Activated naive CD4-positive, alpha-beta T cell treated with anti-CD3 and anti-CD28 coated beads, Interleukin-2, amount 50 U/mL, for 24 hours (primary cell): ENCODE measurements around the gene C1QTNF9.
"Not testable (repeated sequence)": the region's sequence is repeated elsewhere in the genome, so short reads cannot be mapped to it uniquely, and the experiment has no call there.

Experiments used
- H3K27ac Mint-ChIP-seq: one replicate; pipeline ENCODE4 v1.8.0; 2021; ENCODE audit warnings: mild to moderate bottlenecking, mixed read lengths
- H3K27me3 Mint-ChIP-seq: one replicate; pipeline ENCODE4 v1.8.0; 2021; ENCODE audit warnings: mixed read lengths
- H3K36me3 Mint-ChIP-seq: one replicate; pipeline ENCODE4 v1.8.0; 2021; ENCODE audit warnings: mixed read lengths
- H3K4me1 Mint-ChIP-seq: one replicate; pipeline ENCODE4 v1.8.0; 2021; ENCODE audit warnings: mixed read lengths
- H3K4me3 Mint-ChIP-seq: one replicate; pipeline ENCODE4 v1.8.0; 2021; ENCODE audit warnings: mild to moderate bottlenecking, mixed read lengths
- H3K9me3 Mint-ChIP-seq: one replicate; pipeline ENCODE4 v1.8.0; 2021; ENCODE audit warnings: mixed read lengths

The C1QTNF9 gene

DNA sequence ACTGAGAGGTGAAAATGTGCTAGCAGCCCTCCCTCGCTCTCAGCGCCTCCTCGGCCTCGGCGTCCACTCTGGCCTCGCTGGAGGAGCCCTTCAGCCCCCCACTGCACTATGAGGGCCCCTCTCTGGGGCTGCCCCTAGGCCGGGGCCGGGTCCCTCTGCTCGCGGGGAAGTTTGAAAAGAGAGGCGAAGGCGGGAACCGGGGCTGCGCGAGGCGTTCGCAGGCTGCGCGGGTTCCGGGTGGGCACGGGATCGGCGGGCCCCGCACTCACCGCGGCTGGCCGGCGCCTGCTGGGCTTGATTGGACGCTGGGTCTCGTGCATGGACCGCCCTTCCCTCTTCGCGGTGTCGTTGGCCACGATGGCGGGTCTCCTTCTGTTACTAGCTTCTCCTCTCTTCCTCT is 29.3 kb downstream of the C1QTNF9 start:
- H3K27me3 Mint-ChIP-seq, result no peaks in the 10 kb centered on the region
- H3K4me3 Mint-ChIP-seq, result no peak overlapping the region
- no peaks in the 10 kb centered on the region for H3K4me1 Mint-ChIP-seq
- H3K27ac Mint-ChIP-seq, result no peak overlapping the region
- H3K9me3 Mint-ChIP-seq, result no peaks in the 10 kb centered on the region
- H3K36me3 Mint-ChIP-seq, result no peaks in the 10 kb centered on the region

DNA sequence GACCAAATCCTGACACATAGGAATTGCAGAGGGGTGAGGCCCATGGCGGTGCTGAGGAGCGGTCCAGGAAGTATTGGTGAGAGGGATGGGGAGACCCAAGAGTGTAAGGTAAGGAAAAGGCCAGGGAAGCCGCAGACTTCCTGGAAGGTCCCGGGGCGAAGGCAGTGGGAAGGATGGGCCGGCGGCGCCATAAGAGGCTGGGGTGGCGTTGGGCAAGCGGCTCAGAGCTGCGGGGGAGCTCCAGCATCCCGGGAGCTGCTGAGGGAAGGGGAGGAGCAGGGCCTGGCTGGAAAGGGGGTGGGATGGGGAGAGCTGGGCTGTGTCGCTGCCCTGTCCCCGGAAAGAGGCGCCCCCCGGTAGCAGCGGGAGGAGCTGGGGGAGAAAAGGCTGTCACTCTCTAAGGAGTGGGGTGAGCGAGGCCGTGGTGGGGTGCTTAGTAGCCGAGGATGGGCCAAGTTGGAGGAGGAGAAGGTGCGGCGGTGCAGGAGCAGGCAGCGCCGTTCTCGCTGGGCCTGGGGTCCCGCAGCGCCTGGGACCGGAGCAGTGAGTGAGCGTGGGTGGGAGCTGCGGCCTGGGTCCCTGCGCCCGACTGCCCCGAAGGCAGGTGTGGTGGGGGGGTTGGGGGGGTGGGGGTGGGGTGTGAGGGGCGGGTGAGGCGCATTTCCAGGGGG is 30.7 kb downstream of the C1QTNF9 start:
- no peaks in the 10 kb centered on the region for H3K36me3 Mint-ChIP-seq
- no peaks in the 10 kb centered on the region for H3K4me1 Mint-ChIP-seq
- no peaks in the 10 kb centered on the region for H3K9me3 Mint-ChIP-seq
- no peaks in the 10 kb centered on the region for H3K27me3 Mint-ChIP-seq
- H3K4me3 Mint-ChIP-seq, result no peak overlapping the region
- H3K27ac Mint-ChIP-seq, result no peak overlapping the region

GRCh38 chr13:24340608-24340955 is 31.2 kb downstream of the C1QTNF9 start:
- H3K27me3 Mint-ChIP-seq, result no peaks in the 10 kb centered on the region
- no peaks in the 10 kb centered on the region for H3K9me3 Mint-ChIP-seq
- H3K27ac Mint-ChIP-seq, result no peak overlapping the region
- H3K36me3 Mint-ChIP-seq, result no peaks in the 10 kb centered on the region
- no peaks in the 10 kb centered on the region for H3K4me1 Mint-ChIP-seq
- H3K4me3 Mint-ChIP-seq, result no peak overlapping the region

- H3K27me3 Mint-ChIP-seq, result no peaks in the 10 kb centered on the region
- no peak overlapping the region for H3K4me3 Mint-ChIP-seq
- no peaks in the 10 kb centered on the region for H3K4me1 Mint-ChIP-seq
- no peak overlapping the region for H3K27ac Mint-ChIP-seq
- no peaks in the 10 kb centered on the region for H3K36me3 Mint-ChIP-seq
- no peaks in the 10 kb centered on the region for H3K9me3 Mint-ChIP-seq
Observed at GRCh38 chr13:24341439-24341838, 32.1 kb downstream of the C1QTNF9 start.

- Mint-ChIP-seq H3K4me1 (no peaks in the 10 kb centered on the region), H3K9me3 (no peaks in the 10 kb centered on the region), H3K4me3 (no peak overlapping the region), H3K27me3 (no peaks in the 10 kb centered on the region), H3K27ac (no peak overlapping the region), H3K36me3 (no peaks in the 10 kb centered on the region)
Observed at GRCh38 chr13:24348385-24348784, 39.0 kb downstream of the C1QTNF9 start.

- no peaks in the 10 kb centered on the region for H3K36me3 Mint-ChIP-seq
- H3K27me3 Mint-ChIP-seq, result no peaks in the 10 kb centered on the region
- H3K4me3 Mint-ChIP-seq, result no peak overlapping the region
- H3K27ac Mint-ChIP-seq, result no peak overlapping the region
- no peaks in the 10 kb centered on the region for H3K9me3 Mint-ChIP-seq
- H3K4me1 Mint-ChIP-seq, result no peaks in the 10 kb centered on the region
Observed at GRCh38 chr13:24348797-24349515, 39.6 kb downstream of the C1QTNF9 start.

DNA sequence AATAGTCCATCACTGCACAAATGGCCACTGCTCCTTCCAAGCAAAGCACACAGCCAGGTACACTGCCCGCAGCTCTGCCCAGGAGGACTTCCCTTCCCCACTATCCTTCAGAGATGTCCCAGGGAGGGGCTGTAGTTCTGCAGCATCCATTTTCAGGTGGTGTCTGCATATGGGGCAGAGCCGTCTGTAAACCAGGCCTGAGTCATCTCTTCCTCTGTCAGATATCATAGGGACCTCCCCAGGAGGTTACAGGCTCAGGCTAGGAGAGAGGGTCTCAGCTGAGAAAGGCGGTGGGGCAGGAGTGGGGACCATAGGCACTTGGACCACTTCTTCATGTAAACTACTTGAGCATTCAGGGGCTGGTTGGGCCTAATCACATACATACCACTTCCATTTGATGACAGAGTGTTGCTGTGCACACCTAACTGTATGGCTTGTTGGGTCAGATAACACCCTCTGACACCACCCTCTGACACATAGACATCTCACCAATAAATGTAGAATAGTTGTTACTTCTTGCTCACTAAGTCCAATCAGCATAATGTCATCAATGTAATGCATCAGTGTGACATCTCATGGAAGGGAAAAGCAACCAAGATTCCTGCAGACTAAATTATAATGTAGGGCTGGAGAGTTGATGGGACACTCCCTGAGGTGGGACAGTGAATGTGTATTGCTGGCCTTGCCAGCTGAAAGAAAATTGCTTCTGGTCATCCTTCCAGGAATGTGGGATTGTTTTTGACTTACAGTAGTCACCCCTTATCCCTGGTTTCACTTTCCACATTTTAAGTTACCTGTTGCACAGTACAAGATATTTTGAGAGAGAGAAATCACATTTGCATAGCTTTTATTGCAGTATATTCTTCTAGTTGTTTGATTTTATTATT is 40.6 kb downstream of the C1QTNF9 start:
- not testable (repeated sequence) for H3K36me3 Mint-ChIP-seq, H3K27me3 Mint-ChIP-seq, H3K4me1 Mint-ChIP-seq, H3K4me3 Mint-ChIP-seq, H3K27ac Mint-ChIP-seq, H3K9me3 Mint-ChIP-seq

GRCh38 chr13:24351423-24351822 is 42.0 kb downstream of the C1QTNF9 start:
- Mint-ChIP-seq H3K9me3 (no peaks in the 10 kb centered on the region), H3K27ac (no peak overlapping the region), H3K4me1 (no peaks in the 10 kb centered on the region), H3K4me3 (no peak overlapping the region), H3K27me3 (no peaks in the 10 kb centered on the region), H3K36me3 (no peaks in the 10 kb centered on the region)

- no peaks in the 10 kb centered on the region for H3K4me1 Mint-ChIP-seq
- no peaks in the 10 kb centered on the region for H3K9me3 Mint-ChIP-seq
- no peak overlapping the region for H3K27ac Mint-ChIP-seq
- H3K4me3 Mint-ChIP-seq, result no peak overlapping the region
- H3K36me3 Mint-ChIP-seq, result no peaks in the 10 kb centered on the region
- no peaks in the 10 kb centered on the region for H3K27me3 Mint-ChIP-seq
Observed at GRCh38 chr13:24353736-24354135, 44.4 kb downstream of the C1QTNF9 start.

DNA sequence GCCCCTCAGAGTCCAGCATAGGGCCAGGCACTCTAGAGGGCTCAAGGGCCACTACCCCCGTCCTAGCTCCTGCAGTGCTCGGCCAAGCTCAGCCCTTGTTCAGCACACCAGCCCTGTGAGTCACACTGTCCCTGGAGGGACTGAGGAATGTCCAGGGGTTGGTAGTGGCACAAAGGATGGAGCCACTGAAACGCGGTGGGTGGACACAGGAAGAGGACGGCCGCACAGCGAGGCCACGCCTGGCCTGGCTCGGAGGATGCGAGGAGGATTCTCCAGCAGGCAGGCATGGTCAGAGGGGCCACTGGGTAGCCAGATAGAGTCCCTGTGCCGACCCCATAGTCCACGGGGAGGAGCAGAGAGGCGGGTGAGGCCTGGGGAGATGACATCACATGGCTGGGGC is 45.7 kb downstream of the C1QTNF9 start:
- Mint-ChIP-seq H3K27ac (no peak overlapping the region), H3K9me3 (no peaks in the 10 kb centered on the region), H3K36me3 (no peaks in the 10 kb centered on the region), H3K27me3 (no peaks in the 10 kb centered on the region), H3K4me1 (no peaks in the 10 kb centered on the region), H3K4me3 (no peak overlapping the region)

GRCh38 chr13:24356270-24356669 is 46.9 kb downstream of the C1QTNF9 start:
- no peak overlapping the region for H3K4me3 Mint-ChIP-seq
- H3K36me3 Mint-ChIP-seq, result no peaks in the 10 kb centered on the region
- H3K4me1 Mint-ChIP-seq, result no peaks in the 10 kb centered on the region
- no peaks in the 10 kb centered on the region for H3K27me3 Mint-ChIP-seq
- no peak overlapping the region for H3K27ac Mint-ChIP-seq
- no peaks in the 10 kb centered on the region for H3K9me3 Mint-ChIP-seq

DNA sequence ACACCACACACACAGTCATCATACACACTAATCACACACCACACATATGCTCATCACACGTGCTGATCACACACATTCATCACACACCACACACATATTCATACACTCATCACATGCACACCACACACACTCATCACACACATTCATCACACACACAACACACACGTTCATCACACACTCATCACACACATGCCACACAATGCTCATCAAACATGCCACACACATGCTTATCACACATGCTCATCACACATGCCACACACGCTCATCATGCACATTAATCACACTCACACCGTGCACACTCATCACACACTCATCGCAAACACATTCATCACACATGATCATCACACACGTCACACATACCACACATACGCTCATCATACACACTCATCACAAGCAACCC is 47.5 kb downstream of the C1QTNF9 start:
- Mint-ChIP-seq H3K4me1 (no peaks in the 10 kb centered on the region), H3K9me3 (no peaks in the 10 kb centered on the region), H3K36me3 (no peaks in the 10 kb centered on the region), H3K4me3 (no peak overlapping the region), H3K27me3 (no peaks in the 10 kb centered on the region), H3K27ac (no peak overlapping the region)

DNA sequence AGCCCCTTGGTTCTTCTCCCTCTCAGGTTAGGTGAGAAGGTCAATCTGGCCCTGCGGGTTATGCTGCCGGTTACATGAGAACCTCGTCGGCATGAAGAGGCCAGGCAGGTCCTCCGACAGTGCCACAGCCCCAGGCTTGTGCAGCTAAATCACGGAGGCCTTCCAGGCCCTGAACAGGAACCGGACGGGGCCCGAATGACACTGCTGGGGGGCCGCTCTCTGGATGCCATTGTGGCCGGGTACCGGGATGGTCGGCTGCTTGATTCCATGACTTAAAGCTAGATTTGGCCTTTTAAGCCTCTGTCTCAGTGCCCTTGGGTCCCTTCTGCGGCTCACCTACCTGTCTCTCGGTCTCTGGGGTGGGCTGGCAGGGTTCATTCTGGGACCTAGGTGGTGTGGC is 48.4 kb downstream of the C1QTNF9 start:
- Mint-ChIP-seq H3K4me1 (no peaks in the 10 kb centered on the region), H3K36me3 (no peaks in the 10 kb centered on the region), H3K27ac (no peak overlapping the region), H3K9me3 (no peaks in the 10 kb centered on the region), H3K4me3 (no peak overlapping the region), H3K27me3 (no peaks in the 10 kb centered on the region)

GRCh38 chr13:24358836-24359235 is 49.5 kb downstream of the C1QTNF9 start:
- not testable (repeated sequence) for H3K4me3 Mint-ChIP-seq, H3K4me1 Mint-ChIP-seq, H3K36me3 Mint-ChIP-seq, H3K27me3 Mint-ChIP-seq, H3K9me3 Mint-ChIP-seq, H3K27ac Mint-ChIP-seq

DNA sequence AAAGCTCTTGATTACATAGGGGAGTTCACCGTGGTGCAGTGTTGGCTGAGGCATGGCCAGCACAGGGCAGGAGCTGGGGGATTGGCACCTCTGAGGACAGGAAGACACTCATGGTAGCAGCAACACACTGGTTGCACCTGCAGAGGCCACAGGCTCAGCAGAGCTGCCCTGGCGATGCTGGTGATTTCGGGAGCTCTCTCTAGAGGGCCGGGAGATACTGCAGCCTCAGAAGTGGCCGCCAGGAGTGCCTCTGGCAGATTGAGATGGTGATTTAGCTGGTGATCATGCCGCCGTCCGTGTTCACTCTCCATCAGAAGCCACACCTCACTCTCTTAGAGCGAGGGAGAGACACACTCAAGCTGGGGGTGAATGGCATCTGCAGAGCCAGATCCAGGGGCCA is 49.9 kb downstream of the C1QTNF9 start:
- H3K4me3 Mint-ChIP-seq, result not testable (repeated sequence)

GRCh38 chr13:24360106-24360505 is 50.7 kb downstream of the C1QTNF9 start:
- H3K4me3 Mint-ChIP-seq, result no peak overlapping the region
- no peak overlapping the region for H3K27ac Mint-ChIP-seq
- no peaks in the 10 kb centered on the region for H3K4me1 Mint-ChIP-seq
- no peaks in the 10 kb centered on the region for H3K36me3 Mint-ChIP-seq
- H3K9me3 Mint-ChIP-seq, result no peaks in the 10 kb centered on the region
- no peaks in the 10 kb centered on the region for H3K27me3 Mint-ChIP-seq

More for the DNA sequence above, 49.9 kb downstream of the C1QTNF9 start:
- not testable (repeated sequence) for H3K36me3 Mint-ChIP-seq, H3K9me3 Mint-ChIP-seq, H3K27me3 Mint-ChIP-seq, H3K27ac Mint-ChIP-seq, H3K4me1 Mint-ChIP-seq
